RCC 7860 (cell line): ENCODE data around the gene KIFC3.
"Not testable (repeated sequence)": the region's sequence is repeated elsewhere in the genome, so short reads cannot be mapped to it uniquely, and the experiment has no call there.

ENCODE experiments used
- DNase-seq: peaks from one replicate; pipeline ENCODE4 v3.0.0-alpha.2; 2015; ENCODE audit warnings: low spot score
- FAIRE-seq: peaks from 2 replicates; lab custom pipeline; 2012; peaks lifted over from hg19 to GRCh38; lab: Jason Lieb, UNC

KIFC3 gene

GRCh38 chr16:57788252-57788841, 13.9 kb downstream of the KIFC3 start:
- no peak for DNase-seq
- FAIRE-seq, result no peak

DNA sequence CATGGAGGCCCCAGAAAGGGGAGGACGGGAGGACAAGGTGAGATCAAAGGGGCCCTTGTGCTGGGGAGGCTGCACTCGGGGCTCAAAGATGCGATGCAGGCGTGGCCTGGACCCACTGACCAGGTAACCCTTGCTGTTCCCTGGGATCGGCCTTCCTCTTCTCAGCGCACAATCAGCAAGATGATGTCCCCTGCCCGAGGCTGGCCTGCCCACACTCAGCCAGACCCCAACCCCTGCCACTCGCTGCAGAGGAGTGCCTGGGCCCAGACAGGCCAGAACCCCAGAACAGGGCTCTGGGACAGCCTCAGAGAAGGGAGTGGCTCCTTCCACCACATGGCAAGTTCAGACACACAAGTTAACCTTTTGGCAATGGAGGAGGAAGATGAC, 14.8 kb downstream of the KIFC3 start:
- FAIRE-seq, result no peak
- no peak for DNase-seq

DNA sequence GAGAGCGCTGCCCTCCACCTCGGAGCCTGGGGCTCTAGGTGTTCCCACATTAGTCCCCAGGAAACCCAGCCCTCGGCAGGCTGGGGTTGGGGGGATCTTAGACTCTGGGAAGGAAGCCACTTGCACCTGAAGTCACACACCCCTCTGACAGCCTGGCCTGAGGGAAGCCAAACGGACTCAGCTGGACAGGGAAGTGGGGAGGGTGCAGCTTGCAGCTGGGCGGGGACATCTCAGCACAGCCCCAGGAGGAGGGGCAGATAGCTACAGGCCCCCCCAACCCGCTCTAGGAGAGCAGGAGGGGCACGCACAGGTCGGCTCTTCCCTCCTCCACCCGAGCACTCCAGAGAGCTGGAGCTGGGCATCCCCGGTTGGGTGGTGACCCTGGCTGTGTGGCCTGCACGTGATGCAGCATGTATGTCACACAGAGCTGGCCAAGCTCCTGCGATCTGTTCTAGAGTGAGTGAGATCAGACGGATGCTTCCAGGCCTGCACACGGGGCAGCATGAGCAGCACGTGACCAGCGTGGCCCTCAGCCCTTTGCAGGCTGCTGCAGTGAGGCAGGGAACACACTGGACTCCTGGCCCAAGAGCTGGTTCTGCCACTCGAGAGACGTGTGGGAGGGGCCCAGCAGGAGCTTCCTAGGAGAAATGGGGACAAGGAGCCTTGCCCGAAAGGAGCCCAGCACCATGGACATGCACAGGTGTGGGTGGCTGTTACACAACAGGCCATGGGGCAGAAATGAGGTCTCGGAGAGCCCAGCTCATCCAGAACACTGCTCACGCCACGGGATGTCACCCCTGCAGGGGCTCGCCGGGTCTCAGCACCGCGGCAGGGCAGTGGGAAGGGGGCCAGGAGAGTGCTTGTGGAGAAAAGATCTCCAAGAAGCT, 15.4 kb downstream of the KIFC3 start:
- no peak for DNase-seq
- FAIRE-seq, result no peak

- FAIRE-seq (no peak), DNase-seq (no peak)
Measured at GRCh38 chr16:57785924-57786323, 16.4 kb downstream of the KIFC3 start.

- no peak for FAIRE-seq
- DNase-seq, result no peak
Measured at GRCh38 chr16:57785385-57785784, 16.9 kb downstream of the KIFC3 start.

DNA sequence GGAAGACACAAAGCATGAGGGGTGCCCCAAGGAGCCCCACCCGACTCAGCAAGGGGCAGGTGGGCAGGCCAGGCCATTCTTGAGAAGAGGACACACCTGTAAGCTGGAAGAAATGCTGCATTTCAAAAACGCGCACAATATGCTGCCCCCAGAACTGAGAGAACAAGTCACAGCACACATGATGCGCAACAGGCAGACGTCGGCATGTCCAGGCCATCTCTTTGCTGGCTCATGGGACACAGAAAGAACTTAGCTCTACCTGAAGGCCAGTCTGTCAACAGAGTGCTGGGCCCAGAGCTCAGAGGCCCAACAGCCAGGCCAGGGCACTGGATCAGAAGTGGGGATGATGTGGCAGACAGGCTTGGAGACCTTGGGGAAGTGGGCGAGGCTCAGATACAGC, 18.0 kb downstream of the KIFC3 start:
- DNase-seq (no peak), FAIRE-seq (no peak)

- FAIRE-seq (no peak), DNase-seq (no peak)
Measured at GRCh38 chr16:57783883-57784282, 18.4 kb downstream of the KIFC3 start.

- DNase-seq, result no peak
- FAIRE-seq, result no peak
Measured at GRCh38 chr16:57783116-57783515, 19.2 kb downstream of the KIFC3 start.

DNA sequence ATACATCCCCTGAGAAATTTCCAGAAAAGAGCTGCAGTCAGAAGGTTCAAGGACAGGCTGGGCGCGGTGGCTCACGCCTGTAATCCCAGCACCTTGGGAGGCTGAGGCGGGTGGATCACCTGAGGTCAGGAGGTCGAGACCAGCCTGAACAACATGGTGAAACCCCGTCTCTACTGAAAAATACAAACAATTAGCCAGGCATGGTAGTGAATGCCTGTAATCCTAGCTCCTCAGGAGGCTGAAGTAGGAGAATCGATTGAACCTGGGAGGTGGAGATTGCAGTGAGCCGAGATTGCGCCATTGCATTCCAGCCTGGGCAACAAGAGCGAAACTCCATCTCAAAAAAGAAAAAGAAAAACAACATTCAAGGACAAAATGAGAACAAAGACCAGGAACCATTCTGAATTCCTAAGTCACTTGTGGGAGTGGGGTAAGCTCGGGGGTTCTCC, 19.7 kb downstream of the KIFC3 start:
- not testable (repeated sequence) for FAIRE-seq, DNase-seq

GRCh38 chr16:57781741-57782606, 20.3 kb downstream of the KIFC3 start:
- DNase-seq (peak; percentile 87), FAIRE-seq (peak; percentile 76)

DNA sequence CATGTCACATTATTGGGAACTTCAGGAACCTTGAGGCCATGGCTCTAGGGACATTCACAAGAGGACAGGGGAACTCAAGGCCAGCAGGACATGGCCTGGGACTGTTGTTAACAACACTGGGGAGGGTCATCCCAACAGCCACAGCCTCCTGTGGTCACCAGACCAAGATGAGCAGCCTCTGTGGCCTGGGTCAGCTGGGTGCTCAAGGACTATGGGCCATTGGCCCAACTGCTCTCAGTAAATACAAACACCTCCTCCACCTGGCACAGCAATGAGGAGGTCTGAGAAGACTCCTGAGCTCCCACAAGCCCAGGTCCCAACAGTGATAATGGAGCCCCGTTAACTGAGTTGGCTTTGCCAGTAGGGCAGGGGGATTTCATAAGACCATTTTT, 20.9 kb downstream of the KIFC3 start:
- DNase-seq (no peak), FAIRE-seq (no peak)

DNA sequence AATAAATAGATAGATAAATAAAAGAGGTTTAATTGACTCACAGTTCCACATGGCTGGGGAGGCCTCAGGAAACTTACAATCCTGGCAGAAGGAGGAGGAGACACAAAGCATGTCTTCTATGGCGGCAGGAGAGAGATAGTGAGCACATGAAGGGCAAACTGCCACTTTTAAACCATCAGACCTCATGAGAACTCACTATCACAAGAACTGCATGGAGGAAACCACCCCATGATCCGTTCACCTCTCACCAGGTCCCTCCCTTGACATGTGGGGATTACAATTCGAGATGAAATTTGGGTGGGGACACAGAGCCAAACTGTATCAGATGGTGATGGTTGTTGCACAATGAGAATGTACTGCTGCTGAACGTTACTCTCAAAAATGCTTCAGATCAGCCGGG, 22.5 kb downstream of the KIFC3 start:
- not testable (repeated sequence) for FAIRE-seq, DNase-seq

- no peak for DNase-seq
- no peak for FAIRE-seq
Measured at GRCh38 chr16:57778658-57779057, 23.6 kb downstream of the KIFC3 start.

GRCh38 chr16:57775661-57776469, 26.4 kb downstream of the KIFC3 start:
- DNase-seq (no peak), FAIRE-seq (no peak)

DNA sequence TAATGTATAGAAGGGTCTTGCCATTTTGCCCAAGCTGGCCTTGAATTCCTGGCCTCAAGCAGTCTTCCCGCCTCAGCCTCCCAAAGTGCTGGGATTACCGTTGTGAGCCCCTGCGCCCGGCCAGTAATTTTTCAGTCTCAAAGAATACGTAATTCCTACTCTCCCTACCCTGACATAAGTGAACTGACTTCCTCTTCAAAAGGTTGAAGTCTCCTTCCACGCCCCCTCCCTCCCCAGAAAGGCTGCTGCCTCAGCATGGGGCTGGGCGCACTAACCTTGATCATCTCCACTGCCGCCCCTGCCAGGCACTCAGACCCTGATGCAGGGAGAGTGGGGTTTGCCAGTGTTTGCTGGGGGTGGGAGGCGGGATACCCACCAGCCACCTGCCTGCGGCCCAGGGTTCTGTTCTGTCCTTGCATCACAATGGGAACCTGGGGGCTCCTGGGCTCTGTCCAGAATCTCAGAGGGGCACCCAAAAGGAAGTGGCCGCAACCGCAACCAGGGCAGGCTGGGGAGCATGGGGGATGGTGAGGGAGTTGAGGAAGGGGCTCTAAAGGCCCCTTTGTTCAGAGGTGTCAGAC, 27.5 kb downstream of the KIFC3 start:
- FAIRE-seq, result no peak
- DNase-seq, result no peak

- FAIRE-seq (no peak), DNase-seq (peak; percentile 34)
Measured at GRCh38 chr16:57773655-57774295, 28.5 kb downstream of the KIFC3 start.

DNA sequence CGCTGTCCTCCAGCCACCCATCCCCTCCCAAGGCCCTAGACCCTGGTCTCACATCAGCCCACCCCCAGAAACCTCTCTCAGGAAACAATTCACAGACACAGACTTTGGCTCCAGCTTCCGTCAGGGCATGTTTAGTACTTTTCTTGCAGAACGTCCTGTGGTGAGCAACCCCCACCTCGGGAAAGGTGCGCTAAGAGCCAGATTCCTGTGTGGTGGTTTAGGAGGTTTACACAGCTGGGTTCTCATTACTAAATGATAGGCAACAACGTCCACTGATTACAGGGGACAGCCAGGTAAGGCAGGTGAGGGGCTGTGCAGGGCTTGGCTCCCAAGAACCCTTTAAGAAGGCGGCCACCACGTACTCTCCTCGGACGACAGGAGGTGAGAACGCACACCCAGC, 29.3 kb downstream of the KIFC3 start:
- DNase-seq (no peak), FAIRE-seq (no peak)

DNA sequence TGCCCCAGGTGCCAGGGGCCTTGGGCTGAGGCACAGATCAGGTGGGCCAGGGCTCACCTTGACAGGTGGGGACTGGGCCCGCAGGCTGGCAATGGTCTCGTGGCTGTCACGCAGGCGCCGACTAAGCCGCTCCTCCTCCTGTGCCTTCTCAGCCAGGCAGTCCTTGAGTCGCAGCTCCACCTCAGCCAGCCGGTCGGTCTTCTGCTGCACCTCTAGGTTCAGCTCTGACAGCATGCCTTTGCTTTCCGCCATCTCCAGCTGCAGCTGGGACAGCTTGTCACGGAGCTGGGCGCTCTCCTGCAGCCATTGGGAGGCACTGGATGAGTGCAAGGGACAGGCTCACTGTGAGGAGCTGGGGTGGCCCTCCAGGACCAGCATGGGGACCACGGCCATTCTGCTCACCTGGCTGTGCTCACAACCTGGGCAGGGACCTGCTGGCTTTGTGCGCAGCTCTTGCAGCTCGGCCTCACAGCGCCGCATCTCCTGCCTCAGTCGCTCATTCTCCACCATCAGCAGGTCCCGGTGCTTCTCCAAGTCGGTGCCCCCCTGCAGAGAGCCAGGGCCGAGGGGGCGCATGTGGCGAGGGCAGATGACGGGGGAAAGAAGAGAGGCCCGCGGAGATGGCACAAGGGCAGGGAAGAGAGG, 31.0 kb downstream of the KIFC3 start:
- no peak for DNase-seq
- no peak for FAIRE-seq

GRCh38 chr16:57770361-57770760, 31.9 kb downstream of the KIFC3 start:
- no peak for DNase-seq
- no peak for FAIRE-seq
